H1 (cell line): ENCODE data around the gene C19orf85. TPM values are rescaled to one million over a fixed set of nuclear protein-coding genes. Genes with fewer than 3 reads are reported as not detected.
A peak's percentile ranks its signal among the peaks of the same experiment; 100 is the strongest.

Experiments used
- CTCF ChIA-PET: fragments of 300-600 bp; sonication (Branson Sonifier 250); formaldehyde crosslinking; loops from one replicate; lab custom pipeline; 2021; ENCODE audit not compliant: partially characterized antibody; lab: Charles Lee
- POLR2A ChIA-PET: fragments of 300-600 bp; sonication (Branson Sonifier 250); formaldehyde crosslinking; loops from one replicate; lab custom pipeline; 2021; ENCODE audit warnings: inconsistent platforms; ENCODE audit not compliant: partially characterized antibody; lab: Charles Lee
- DNase-seq, 2 experiments: peaks; one replicate each; pipeline versions ENCODE4 v3.0.0 to v3.0.0-alpha.2; 2010 to 2022; ENCODE audit warnings: low spot score in 2 of 2, low read depth in 1 of 2, mixed read lengths in 1 of 2
- FAIRE-seq: peaks from 2 replicates; lab custom pipeline; 2011; peaks lifted over from hg19 to GRCh38; lab: Jason Lieb, UNC
- H2AFZ ChIP-seq: 2 replicates; pipeline ENCODE4 v1.8.1; 2012; ENCODE audit warnings: low read length, inconsistent platforms
- H2AK5ac ChIP-seq: 2 replicates; pipeline ENCODE4 v1.6.1; 2013; ENCODE audit warnings: low read depth, low read length
- H2BK120ac ChIP-seq: replicated peaks from 2 replicates; pipeline ENCODE3; 2013; ENCODE audit warnings: low read depth, low read length, inconsistent platforms
- H2BK12ac ChIP-seq: 2 replicates; pipeline ENCODE4 v1.6.1; 2013; ENCODE audit warnings: low read depth, low read length
- H2BK15ac ChIP-seq: 2 replicates; pipeline ENCODE4 v1.6.1; 2013; ENCODE audit warnings: low read length
- H2BK20ac ChIP-seq: 2 replicates; pipeline ENCODE4 v1.6.1; 2013; ENCODE audit warnings: low read length
- H2BK5ac ChIP-seq: 2 replicates; pipeline ENCODE4 v1.6.1; 2013; ENCODE audit warnings: low read depth, low read length
- H3K14ac ChIP-seq: 2 replicates; pipeline ENCODE4 v1.6.1; 2013; ENCODE audit warnings: inconsistent platforms; ENCODE audit not compliant: insufficient read length
- H3K18ac ChIP-seq: 2 replicates; pipeline ENCODE4 v1.6.1; 2013; ENCODE audit warnings: low read length; ENCODE audit errors: extremely low read depth
- H3K23ac ChIP-seq: 2 replicates; pipeline ENCODE4 v1.6.1; 2013; ENCODE audit warnings: inconsistent platforms; ENCODE audit not compliant: insufficient read length
- H3K23me2 ChIP-seq: 2 replicates; pipeline ENCODE4 v1.6.1; 2013; ENCODE audit warnings: low read depth, low read length
- H3K27ac ChIP-seq: 2 replicates; pipeline ENCODE4 v1.6.1; 2011; ENCODE audit warnings: low read depth, low read length, inconsistent platforms
- H3K27me3 ChIP-seq, 4 experiments: replicated peaks in 1 of 4; 1 replicate in 1 of 4; 2 replicates in 3 of 4; pipeline versions ENCODE4 v1.6.1 to v1.8.1; 2011 to 2013; ENCODE audit warnings: low read length in 3 of 4, mild to moderate bottlenecking in 3 of 4, inconsistent platforms in 2 of 4, mixed read lengths in 2 of 4, moderate library complexity in 1 of 4; ENCODE audit not compliant: control insufficient read depth in 3 of 4, insufficient read depth in 3 of 4; ENCODE audit errors: extremely low read depth in 1 of 4
- H3K36me3 ChIP-seq, 4 experiments: 2 replicates each; pipeline versions ENCODE4 v1.6.1 to v1.8.1; 2011 to 2013; ENCODE audit warnings: mild to moderate bottlenecking in 4 of 4, low read length in 3 of 4, moderate library complexity in 2 of 4, control low read depth in 1 of 4, inconsistent platforms in 1 of 4; ENCODE audit not compliant: insufficient read depth in 4 of 4, control insufficient read depth in 2 of 4
- H3K4ac ChIP-seq: replicated peaks from 2 replicates; pipeline ENCODE3; 2013; ENCODE audit warnings: low read length, low read depth, mixed read lengths, inconsistent platforms; ENCODE audit not compliant: insufficient read length
- H3K4me1 ChIP-seq, 4 experiments: replicated peaks in 1 of 4; 1 replicate in 1 of 4; 2 replicates in 3 of 4; pipeline versions ENCODE4 v1.6.1 to v1.8.1; 2011 to 2013; ENCODE audit warnings: low read length in 3 of 4, inconsistent platforms in 2 of 4, mixed read lengths in 1 of 4; ENCODE audit not compliant: insufficient read depth in 4 of 4, control insufficient read depth in 3 of 4
- H3K4me2 ChIP-seq, 2 experiments: 2 replicates each; pipeline versions ENCODE4 v1.6.1 to v1.8.1; 2011 to 2013; ENCODE audit warnings: low read depth in 2 of 2, low read length in 2 of 2, control low read depth in 1 of 2, inconsistent platforms in 1 of 2, mild to moderate bottlenecking in 1 of 2; ENCODE audit not compliant: insufficient read depth in 1 of 2
- H3K4me3 ChIP-seq, 4 experiments: fragments of 200-600, 300-600 bp in 1 of 4; sonication (generic), shearing (Covaris generic), sonication (Bioruptor Twin) in 1 of 4; 2 replicates each; pipeline versions ENCODE4 v1.5.1 to v1.8.1; 2011 to 2016; ENCODE audit warnings: low read length in 4 of 4, low read depth in 3 of 4, control low read depth in 2 of 4, inconsistent platforms in 2 of 4, mild to moderate bottlenecking in 2 of 4, mixed read lengths in 1 of 4, moderate library complexity in 1 of 4; ENCODE audit not compliant: insufficient read depth in 2 of 4; ENCODE audit errors: extremely low read depth in 1 of 4
- H3K56ac ChIP-seq: replicated peaks from 2 replicates; pipeline ENCODE3; 2013; ENCODE audit warnings: low read depth, mild to moderate bottlenecking, mixed read lengths, low read length, inconsistent platforms; ENCODE audit not compliant: insufficient read length
- H3K79me1 ChIP-seq: 2 replicates; pipeline ENCODE4 v1.6.1; 2013; ENCODE audit warnings: low read depth, low read length, control low read depth
- H3K79me2 ChIP-seq, 2 experiments: 2 replicates each; pipeline versions ENCODE4 v1.6.1 to v1.8.1; 2012 to 2013; ENCODE audit warnings: low read length in 2 of 2, mild to moderate bottlenecking in 2 of 2, inconsistent platforms in 1 of 2; ENCODE audit not compliant: insufficient read depth in 2 of 2, control insufficient read depth in 1 of 2
- H3K9ac ChIP-seq, 4 experiments: replicated peaks in 1 of 4; 1 replicate in 1 of 4; 2 replicates in 3 of 4; pipeline versions ENCODE4 v1.6.1 to v1.8.1; 2011 to 2013; ENCODE audit warnings: low read depth in 3 of 4, low read length in 3 of 4, control low read depth in 2 of 4, mild to moderate bottlenecking in 2 of 4, moderate library complexity in 2 of 4, inconsistent platforms in 1 of 4; ENCODE audit errors: extremely low read depth in 1 of 4
- H3K9me3 ChIP-seq, 2 experiments: 2 replicates each; pipeline versions ENCODE4 v1.6.1 to v1.8.1; 2012 to 2013; ENCODE audit warnings: mild to moderate bottlenecking in 2 of 2, moderate library complexity in 2 of 2, control low read depth in 1 of 2, inconsistent platforms in 1 of 2, low read depth in 1 of 2, low read length in 1 of 2, mixed read lengths in 1 of 2; ENCODE audit not compliant: insufficient read depth in 2 of 2
- H4K20me1 ChIP-seq, 2 experiments: replicated peaks in 1 of 2; 2 replicates each; pipeline versions ENCODE3 to v1.8.1; 2011 to 2013; ENCODE audit warnings: inconsistent platforms in 2 of 2, low read length in 2 of 2, mild to moderate bottlenecking in 1 of 2; ENCODE audit not compliant: insufficient read depth in 2 of 2, control insufficient read depth in 1 of 2
- H4K5ac ChIP-seq: 2 replicates; pipeline ENCODE4 v1.6.1; 2013; ENCODE audit warnings: low read length, low read depth, mixed read lengths, inconsistent platforms; ENCODE audit not compliant: insufficient read length
- H4K8ac ChIP-seq: 2 replicates; pipeline ENCODE4 v1.8.0; 2013; ENCODE audit warnings: mild to moderate bottlenecking, moderate library complexity, low read length, inconsistent platforms; ENCODE audit not compliant: insufficient read depth; ENCODE audit errors: extremely low read depth
- H4K91ac ChIP-seq: replicated peaks from 2 replicates; pipeline ENCODE3; 2013; ENCODE audit warnings: low read length, mixed read lengths, inconsistent platforms; ENCODE audit not compliant: insufficient read length
- MAFK ChIP-seq: IDR thresholded peaks from 2 replicates; pipeline ENCODE4 v1.6.1; 2012; ENCODE audit warnings: low read depth, mild to moderate bottlenecking, improper control_type of control experiment, low read length
- YY1 ChIP-seq: IDR thresholded peaks from 2 replicates; pipeline ENCODE4 v1.6.1; 2011; ENCODE audit warnings: low read depth, mild to moderate bottlenecking, low read length
- WGBS, 2 experiments: shearing (Covaris generic) in 1 of 2; methylation state at CpG; one replicate each; pipeline versions ENCODE4 v1.1.6 to v1.1.7; 2013 to 2015; ENCODE audit warnings: low lambda C conversion rate in 2 of 2, mixed read lengths in 2 of 2, inconsistent platforms in 1 of 2, low coverage in 1 of 2, missing lambda C conversion rate in 1 of 2; ENCODE audit not compliant: insufficient replicate concordance in 2 of 2, insufficient coverage in 1 of 2, insufficient read length in 1 of 2; ENCODE audit errors: extremely low coverage in 1 of 2, missing lambda C conversion rate in 1 of 2; 5-methylcytosine and 5-hydroxymethylcytosine counted together
- polyA plus RNA-seq, 7 experiments: library from polyadenylated mRNA; depleted of rRNA in 3 of 7; stranded (reverse) in 5 of 7; unstranded in 2 of 7; fragments of >200 nt in 5 of 7; fragments of 200-250 nt in 2 of 7; gene quantifications; 1 replicate in 5 of 7; 2 replicates in 1 of 7; 4 replicates in 1 of 7; pipeline versions ENCODE4 v1.2.1 to v1.2.3, GENCODE V29; 2011 to 2013; ENCODE audit warnings: missing spikeins in 2 of 7, mixed read lengths in 2 of 7
- total RNA-seq: library from RNA; stranded (reverse); fragmentation: NEBNext Ultra II Directional; extraction: Animal tissue kit (Norgen Biotek cat#: 25700); gene quantifications from 2 replicates; pipeline ENCODE4 v1.2.1, GENCODE V29; 2021

The C19orf85 gene
- total and polyA plus RNA-seq, 2 of the 8 experiments (the other 6 are each of a cell fraction or from before 2014, with no cell fraction given), result 2.2 to 3.2 TPM

DNA sequence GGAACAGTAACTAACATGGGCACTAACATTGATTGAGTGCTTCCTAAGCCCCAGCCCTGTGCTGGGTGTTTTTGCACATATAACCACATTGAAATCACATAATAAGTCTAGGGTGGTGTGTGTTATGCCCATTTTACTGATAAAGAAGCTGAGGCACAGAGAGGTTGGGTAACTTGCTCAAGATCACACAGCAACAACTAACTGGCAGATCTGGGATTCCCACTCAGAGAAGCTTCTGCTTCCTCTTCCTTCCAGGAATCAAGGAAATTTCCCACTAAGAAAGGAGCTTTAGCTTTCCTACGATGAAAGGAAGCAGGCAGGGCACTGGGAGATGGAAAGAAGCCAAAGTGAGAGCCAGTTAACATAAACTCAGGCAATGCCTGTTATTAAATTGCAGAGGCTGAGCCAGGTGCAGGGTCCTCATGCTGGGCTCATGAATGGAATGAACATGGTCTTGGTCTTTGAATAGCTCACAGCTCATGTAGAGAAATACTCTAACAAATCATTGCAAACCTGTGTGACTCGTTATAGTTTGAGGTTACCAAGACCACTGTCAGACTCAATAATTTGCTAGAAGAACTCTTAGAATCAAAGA, 33.8 kb upstream of the C19orf85 start:
- Histone ChIP-seq H3K27me3 (peaks cover 7 to 18% (median 12%) of the 10 kb centered on the region in 4 experiments), H4K8ac (no peak overlapping the region), H3K18ac (no peak overlapping the region), H3K79me1 (no peaks in the 10 kb centered on the region), H3K4me3 (no peak overlapping the region), H2BK120ac (no peak overlapping the region), H3K4me1 (0 out of 7 replicates have a peak, but pooled peaks cover 0 to 6% (median 2%) of the 10 kb centered on the region in 4 experiments), H2BK15ac (no peak overlapping the region), H3K56ac (no peak overlapping the region), H2BK5ac (no peak overlapping the region), H2AFZ (no peak overlapping the region), H3K79me2 (no peaks in the 10 kb centered on the region), H3K14ac (no peak overlapping the region), H3K27ac (no peak overlapping the region), H4K91ac (no peak overlapping the region), H3K23me2 (no peaks in the 10 kb centered on the region), H3K9me3 (peaks cover 4 to 6% of the 10 kb centered on the region in 2 experiments; a peak in 3 of 4 replicates), H3K23ac (no peak overlapping the region), H2AK5ac (no peak overlapping the region), H2BK20ac (no peak overlapping the region), H3K9ac (no peak overlapping the region), H4K20me1 (no peaks in the 10 kb centered on the region), H3K4me2 (no peak overlapping the region), H2BK12ac (peak overlapping the region; percentile 41; the same call in 1 of the 2 replicates), H3K36me3 (peaks cover 0 to 3% (median 0%) of the 10 kb centered on the region in 4 experiments; a peak in 1 of 8 replicates), H4K5ac (no peak overlapping the region), H3K4ac (no peak overlapping the region)
- TF ChIP-seq YY1 (no peak), MAFK (no peak)
- DNase-seq (no peak), FAIRE-seq (no peak)
- 71% methylated on average over 2 of the region's 2 CpGs; no CpG with 5 or more reads in 1 of the 2 experiments for WGBS, 2 experiments
- CTCF ChIA-PET, result interaction anchor here (0.6 to 1.5 kb wide), 8 partner anchors 9 to 413 kb away, joined by 3 to 4 read pairs (median 3); no protein-coding TSS in a partner anchor
- POLR2A ChIA-PET, result interaction anchor here (1.0 to 4.9 kb wide), 6 partner anchors 10 to 91 kb away, joined by 3 to 50 read pairs (median 3); partner anchors contain the start of genes NAT14, SSC5D and UBE2S
